H1 (cell line): ENCODE measurements around the gene EIF4A3. TPM values are rescaled to one million over a fixed set of nuclear protein-coding genes. Genes with fewer than 3 reads are reported as not detected.

Experiments used
- CTCF ChIA-PET: fragments of 300-600 bp; sonication (Branson Sonifier 250); formaldehyde crosslinking; loops from one replicate; lab custom pipeline; 2021; ENCODE audit not compliant: partially characterized antibody; lab: Charles Lee
- POLR2A ChIA-PET: fragments of 300-600 bp; sonication (Branson Sonifier 250); formaldehyde crosslinking; loops from one replicate; lab custom pipeline; 2021; ENCODE audit warnings: inconsistent platforms; ENCODE audit not compliant: partially characterized antibody; lab: Charles Lee
- DNase-seq, 2 experiments: peaks; one replicate each; pipeline versions ENCODE4 v3.0.0 to v3.0.0-alpha.2; 2010 to 2022; ENCODE audit warnings: low spot score in 2 of 2, low read depth in 1 of 2, mixed read lengths in 1 of 2
- FAIRE-seq: peaks from 2 replicates; lab custom pipeline; 2011; peaks lifted over from hg19 to GRCh38; lab: Jason Lieb, UNC
- H2AFZ ChIP-seq: 2 replicates; pipeline ENCODE4 v1.8.1; 2012; ENCODE audit warnings: low read length, inconsistent platforms
- H2AK5ac ChIP-seq: 2 replicates; pipeline ENCODE4 v1.6.1; 2013; ENCODE audit warnings: low read depth, low read length
- H2BK120ac ChIP-seq: replicated peaks from 2 replicates; pipeline ENCODE3; 2013; ENCODE audit warnings: low read depth, low read length, inconsistent platforms
- H2BK12ac ChIP-seq: 2 replicates; pipeline ENCODE4 v1.6.1; 2013; ENCODE audit warnings: low read depth, low read length
- H2BK15ac ChIP-seq: 2 replicates; pipeline ENCODE4 v1.6.1; 2013; ENCODE audit warnings: low read length
- H2BK20ac ChIP-seq: 2 replicates; pipeline ENCODE4 v1.6.1; 2013; ENCODE audit warnings: low read length
- H2BK5ac ChIP-seq: 2 replicates; pipeline ENCODE4 v1.6.1; 2013; ENCODE audit warnings: low read depth, low read length
- H3K14ac ChIP-seq: 2 replicates; pipeline ENCODE4 v1.6.1; 2013; ENCODE audit warnings: inconsistent platforms; ENCODE audit not compliant: insufficient read length
- H3K18ac ChIP-seq: 2 replicates; pipeline ENCODE4 v1.6.1; 2013; ENCODE audit warnings: low read length; ENCODE audit errors: extremely low read depth
- H3K23ac ChIP-seq: 2 replicates; pipeline ENCODE4 v1.6.1; 2013; ENCODE audit warnings: inconsistent platforms; ENCODE audit not compliant: insufficient read length
- H3K23me2 ChIP-seq: 2 replicates; pipeline ENCODE4 v1.6.1; 2013; ENCODE audit warnings: low read depth, low read length
- H3K27ac ChIP-seq: 2 replicates; pipeline ENCODE4 v1.6.1; 2011; ENCODE audit warnings: low read depth, low read length, inconsistent platforms
- H3K27me3 ChIP-seq, 4 experiments: replicated peaks in 1 of 4; 1 replicate in 1 of 4; 2 replicates in 3 of 4; pipeline versions ENCODE4 v1.6.1 to v1.8.1; 2011 to 2013; ENCODE audit warnings: low read length in 3 of 4, mild to moderate bottlenecking in 3 of 4, inconsistent platforms in 2 of 4, mixed read lengths in 2 of 4, moderate library complexity in 1 of 4; ENCODE audit not compliant: control insufficient read depth in 3 of 4, insufficient read depth in 3 of 4; ENCODE audit errors: extremely low read depth in 1 of 4
- H3K36me3 ChIP-seq, 4 experiments: 2 replicates each; pipeline versions ENCODE4 v1.6.1 to v1.8.1; 2011 to 2013; ENCODE audit warnings: mild to moderate bottlenecking in 4 of 4, low read length in 3 of 4, moderate library complexity in 2 of 4, control low read depth in 1 of 4, inconsistent platforms in 1 of 4; ENCODE audit not compliant: insufficient read depth in 4 of 4, control insufficient read depth in 2 of 4
- H3K4ac ChIP-seq: replicated peaks from 2 replicates; pipeline ENCODE3; 2013; ENCODE audit warnings: low read length, low read depth, mixed read lengths, inconsistent platforms; ENCODE audit not compliant: insufficient read length
- H3K4me1 ChIP-seq, 4 experiments: replicated peaks in 1 of 4; 1 replicate in 1 of 4; 2 replicates in 3 of 4; pipeline versions ENCODE4 v1.6.1 to v1.8.1; 2011 to 2013; ENCODE audit warnings: low read length in 3 of 4, inconsistent platforms in 2 of 4, mixed read lengths in 1 of 4; ENCODE audit not compliant: insufficient read depth in 4 of 4, control insufficient read depth in 3 of 4
- H3K4me2 ChIP-seq, 2 experiments: 2 replicates each; pipeline versions ENCODE4 v1.6.1 to v1.8.1; 2011 to 2013; ENCODE audit warnings: low read depth in 2 of 2, low read length in 2 of 2, control low read depth in 1 of 2, inconsistent platforms in 1 of 2, mild to moderate bottlenecking in 1 of 2; ENCODE audit not compliant: insufficient read depth in 1 of 2
- H3K4me3 ChIP-seq, 4 experiments: fragments of 200-600, 300-600 bp in 1 of 4; sonication (generic), shearing (Covaris generic), sonication (Bioruptor Twin) in 1 of 4; 2 replicates each; pipeline versions ENCODE4 v1.5.1 to v1.8.1; 2011 to 2016; ENCODE audit warnings: low read length in 4 of 4, low read depth in 3 of 4, control low read depth in 2 of 4, inconsistent platforms in 2 of 4, mild to moderate bottlenecking in 2 of 4, mixed read lengths in 1 of 4, moderate library complexity in 1 of 4; ENCODE audit not compliant: insufficient read depth in 2 of 4; ENCODE audit errors: extremely low read depth in 1 of 4
- H3K56ac ChIP-seq: replicated peaks from 2 replicates; pipeline ENCODE3; 2013; ENCODE audit warnings: low read depth, mild to moderate bottlenecking, mixed read lengths, low read length, inconsistent platforms; ENCODE audit not compliant: insufficient read length
- H3K79me1 ChIP-seq: 2 replicates; pipeline ENCODE4 v1.6.1; 2013; ENCODE audit warnings: low read depth, low read length, control low read depth
- H3K79me2 ChIP-seq, 2 experiments: 2 replicates each; pipeline versions ENCODE4 v1.6.1 to v1.8.1; 2012 to 2013; ENCODE audit warnings: low read length in 2 of 2, mild to moderate bottlenecking in 2 of 2, inconsistent platforms in 1 of 2; ENCODE audit not compliant: insufficient read depth in 2 of 2, control insufficient read depth in 1 of 2
- H3K9ac ChIP-seq, 4 experiments: replicated peaks in 1 of 4; 1 replicate in 1 of 4; 2 replicates in 3 of 4; pipeline versions ENCODE4 v1.6.1 to v1.8.1; 2011 to 2013; ENCODE audit warnings: low read depth in 3 of 4, low read length in 3 of 4, control low read depth in 2 of 4, mild to moderate bottlenecking in 2 of 4, moderate library complexity in 2 of 4, inconsistent platforms in 1 of 4; ENCODE audit errors: extremely low read depth in 1 of 4
- H3K9me3 ChIP-seq, 2 experiments: 2 replicates each; pipeline versions ENCODE4 v1.6.1 to v1.8.1; 2012 to 2013; ENCODE audit warnings: mild to moderate bottlenecking in 2 of 2, moderate library complexity in 2 of 2, control low read depth in 1 of 2, inconsistent platforms in 1 of 2, low read depth in 1 of 2, low read length in 1 of 2, mixed read lengths in 1 of 2; ENCODE audit not compliant: insufficient read depth in 2 of 2
- H4K20me1 ChIP-seq, 2 experiments: replicated peaks in 1 of 2; 2 replicates each; pipeline versions ENCODE3 to v1.8.1; 2011 to 2013; ENCODE audit warnings: inconsistent platforms in 2 of 2, low read length in 2 of 2, mild to moderate bottlenecking in 1 of 2; ENCODE audit not compliant: insufficient read depth in 2 of 2, control insufficient read depth in 1 of 2
- H4K5ac ChIP-seq: 2 replicates; pipeline ENCODE4 v1.6.1; 2013; ENCODE audit warnings: low read length, low read depth, mixed read lengths, inconsistent platforms; ENCODE audit not compliant: insufficient read length
- H4K8ac ChIP-seq: 2 replicates; pipeline ENCODE4 v1.8.0; 2013; ENCODE audit warnings: mild to moderate bottlenecking, moderate library complexity, low read length, inconsistent platforms; ENCODE audit not compliant: insufficient read depth; ENCODE audit errors: extremely low read depth
- H4K91ac ChIP-seq: replicated peaks from 2 replicates; pipeline ENCODE3; 2013; ENCODE audit warnings: low read length, mixed read lengths, inconsistent platforms; ENCODE audit not compliant: insufficient read length
- KDM4A ChIP-seq: IDR thresholded peaks from one replicate; pipeline ENCODE4 v1.7.1; 2012; ENCODE audit warnings: low read depth, mild to moderate bottlenecking, moderate library complexity, low read length, inconsistent platforms; ENCODE audit not compliant: severe bottlenecking
- NANOG ChIP-seq: IDR thresholded peaks from 2 replicates; pipeline ENCODE4 v1.6.1; 2011; ENCODE audit warnings: low read length, low read depth, mild to moderate bottlenecking, inconsistent platforms; ENCODE audit not compliant: insufficient read depth, poor library complexity, severe bottlenecking
- RNF2 ChIP-seq: fragments of 200-900, 300-1000 bp; sonication (generic); IDR thresholded peaks from 2 replicates; pipeline ENCODE4 v1.7.1; 2016; ENCODE audit warnings: borderline replicate concordance, low read depth, mild to moderate bottlenecking, antibody characterized with exemption, low read length; ENCODE audit not compliant: poor library complexity, severe bottlenecking; ENCODE audit errors: missing control alignments
- SAP30 ChIP-seq: fragments of 300-600 bp; sonication (generic); IDR thresholded peaks from 2 replicates; pipeline ENCODE4 v1.7.1; 2012; ENCODE audit warnings: low read length, moderate library complexity, mild to moderate bottlenecking, inconsistent platforms; ENCODE audit not compliant: insufficient read depth, insufficient replicate concordance
- WGBS, 2 experiments: shearing (Covaris generic) in 1 of 2; methylation state at CpG; one replicate each; pipeline versions ENCODE4 v1.1.6 to v1.1.7; 2013 to 2015; ENCODE audit warnings: low lambda C conversion rate in 2 of 2, mixed read lengths in 2 of 2, inconsistent platforms in 1 of 2, low coverage in 1 of 2, missing lambda C conversion rate in 1 of 2; ENCODE audit not compliant: insufficient replicate concordance in 2 of 2, insufficient coverage in 1 of 2, insufficient read length in 1 of 2; ENCODE audit errors: extremely low coverage in 1 of 2, missing lambda C conversion rate in 1 of 2; 5-methylcytosine and 5-hydroxymethylcytosine counted together
- polyA plus RNA-seq, 7 experiments: library from polyadenylated mRNA; depleted of rRNA in 3 of 7; stranded (reverse) in 5 of 7; unstranded in 2 of 7; fragments of >200 nt in 5 of 7; fragments of 200-250 nt in 2 of 7; gene quantifications; 1 replicate in 5 of 7; 2 replicates in 1 of 7; 4 replicates in 1 of 7; pipeline versions ENCODE4 v1.2.1 to v1.2.3, GENCODE V29; 2011 to 2013; ENCODE audit warnings: missing spikeins in 2 of 7, mixed read lengths in 2 of 7
- total RNA-seq: library from RNA; stranded (reverse); fragmentation: NEBNext Ultra II Directional; extraction: Animal tissue kit (Norgen Biotek cat#: 25700); gene quantifications from 2 replicates; pipeline ENCODE4 v1.2.1, GENCODE V29; 2021

Gene EIF4A3
- total and polyA plus RNA-seq, 2 of the 8 experiments (the other 6 are each of a cell fraction or from before 2014, with no cell fraction given): 142 to 146 TPM

DNA sequence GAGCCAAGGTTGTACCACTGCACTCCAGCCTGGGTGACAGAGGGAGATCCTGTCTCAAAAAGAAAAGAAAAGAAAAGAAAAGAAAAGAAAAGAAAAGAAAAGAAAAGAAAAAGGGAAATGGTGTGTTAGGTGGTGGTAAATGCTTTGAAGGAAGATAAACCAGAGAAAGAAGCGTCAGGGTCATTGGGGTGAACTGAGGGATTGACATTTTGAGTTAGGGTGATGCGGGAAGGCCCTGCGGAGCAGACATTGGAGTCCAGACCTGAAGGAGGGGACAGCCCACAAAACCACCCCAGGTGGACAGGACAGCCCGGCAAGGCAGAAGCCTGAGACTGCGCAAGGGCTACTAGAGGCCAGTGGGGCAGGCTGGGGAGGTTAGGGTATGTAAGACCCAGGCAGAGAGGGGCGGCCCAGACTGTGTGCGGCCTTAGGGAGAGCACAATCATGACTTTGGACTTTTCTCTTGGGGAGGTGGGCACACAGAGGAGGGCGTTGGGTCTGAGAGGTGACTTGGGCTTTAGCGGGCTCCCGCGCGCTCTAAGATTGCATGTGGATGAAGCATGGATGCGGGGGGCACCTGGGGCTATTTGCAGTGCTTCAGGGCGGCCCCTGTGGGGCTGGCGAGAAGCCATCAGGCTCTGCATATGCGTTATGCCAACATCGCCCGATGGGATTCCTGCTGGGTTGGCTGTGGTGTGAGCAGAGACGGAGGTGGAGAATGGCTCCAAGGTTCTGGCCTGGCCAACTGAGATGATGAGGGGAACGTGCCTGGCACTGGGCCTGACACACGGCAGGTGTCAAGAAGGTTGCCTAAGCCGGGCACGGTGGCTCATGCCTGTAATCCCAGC is 48.9 kb downstream of the EIF4A3 start:
- H4K8ac ChIP-seq: no peak overlapping the region
- POLR2A ChIA-PET: no interaction called here
- H3K79me2 ChIP-seq: no peaks in the 10 kb centered on the region
- no peak overlapping the region for H3K4ac ChIP-seq
- H3K4me3 ChIP-seq: no peak overlapping the region
- H3K9ac ChIP-seq: no peak overlapping the region
- H3K27ac ChIP-seq: no peak overlapping the region
- CTCF ChIA-PET: interaction anchor here (1.0 to 1.5 kb wide), 5 partner anchors 11 to 44 kb away, joined by 3 to 4 read pairs (median 3); no protein-coding TSS in a partner anchor
- no peak overlapping the region for H3K56ac ChIP-seq
- FAIRE-seq (no peak), DNase-seq (no peak)
- no peak overlapping the region for H3K14ac ChIP-seq
- no peak overlapping the region for H2BK12ac ChIP-seq
- H2AFZ ChIP-seq: no peak overlapping the region
- no peak overlapping the region for H3K4me2 ChIP-seq
- no peaks in the 10 kb centered on the region for H3K9me3 ChIP-seq
- H3K27me3 ChIP-seq: peaks cover 0 to 9% (median 5%) of the 10 kb centered on the region in 4 experiments; a peak in 3 of 7 replicates
- H2BK5ac ChIP-seq: no peak overlapping the region
- H3K23me2 ChIP-seq: peaks cover 8% of the 10 kb centered on the region; the same call in 1 of the 2 replicates
- H2BK20ac ChIP-seq: no peak overlapping the region
- no peak overlapping the region for H3K23ac ChIP-seq
- no peaks in the 10 kb centered on the region for H3K36me3 ChIP-seq
- no peak overlapping the region for H2AK5ac ChIP-seq
- H3K79me1 ChIP-seq: no peaks in the 10 kb centered on the region
- H2BK120ac ChIP-seq: no peak overlapping the region
- 94% methylated on average over 23 of the region's 23 CpGs; no CpG with 5 or more reads in 1 of the 2 experiments for WGBS, 2 experiments
- peaks cover 0 to 7% (median 1%) of the 10 kb centered on the region in 4 experiments; a peak in 4 of 7 replicates for H3K4me1 ChIP-seq
- no peak overlapping the region for H2BK15ac ChIP-seq
- no peak overlapping the region for H4K91ac ChIP-seq
- no peak overlapping the region for H3K18ac ChIP-seq
- no peak overlapping the region for H4K5ac ChIP-seq
- no peaks in the 10 kb centered on the region for H4K20me1 ChIP-seq
- TF ChIP-seq NANOG (no peak), RNF2 (no peak), KDM4A (no peak), SAP30 (no peak)
